Measurements from ENCODE around the gene PNPLA7.

DNA sequence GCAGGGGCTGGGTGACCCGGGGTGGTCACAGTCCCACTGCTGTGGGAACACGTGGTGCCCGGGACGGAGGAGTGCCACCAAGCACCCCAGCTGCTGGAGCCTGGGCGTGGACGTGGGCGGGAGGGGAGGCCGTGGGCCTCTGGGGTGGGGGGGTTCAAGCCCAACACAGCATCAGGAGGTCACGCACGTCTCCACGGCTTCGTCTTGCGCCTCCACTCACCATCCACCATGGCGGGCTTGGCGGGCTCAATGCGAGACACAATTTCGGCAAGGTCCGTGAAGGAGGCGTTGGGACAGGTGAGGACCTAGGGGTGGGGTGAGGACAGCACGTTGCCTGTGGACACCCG is 88.9 kb downstream of the PNPLA7 start:
- TF ChIP-seq, protein P1, sequence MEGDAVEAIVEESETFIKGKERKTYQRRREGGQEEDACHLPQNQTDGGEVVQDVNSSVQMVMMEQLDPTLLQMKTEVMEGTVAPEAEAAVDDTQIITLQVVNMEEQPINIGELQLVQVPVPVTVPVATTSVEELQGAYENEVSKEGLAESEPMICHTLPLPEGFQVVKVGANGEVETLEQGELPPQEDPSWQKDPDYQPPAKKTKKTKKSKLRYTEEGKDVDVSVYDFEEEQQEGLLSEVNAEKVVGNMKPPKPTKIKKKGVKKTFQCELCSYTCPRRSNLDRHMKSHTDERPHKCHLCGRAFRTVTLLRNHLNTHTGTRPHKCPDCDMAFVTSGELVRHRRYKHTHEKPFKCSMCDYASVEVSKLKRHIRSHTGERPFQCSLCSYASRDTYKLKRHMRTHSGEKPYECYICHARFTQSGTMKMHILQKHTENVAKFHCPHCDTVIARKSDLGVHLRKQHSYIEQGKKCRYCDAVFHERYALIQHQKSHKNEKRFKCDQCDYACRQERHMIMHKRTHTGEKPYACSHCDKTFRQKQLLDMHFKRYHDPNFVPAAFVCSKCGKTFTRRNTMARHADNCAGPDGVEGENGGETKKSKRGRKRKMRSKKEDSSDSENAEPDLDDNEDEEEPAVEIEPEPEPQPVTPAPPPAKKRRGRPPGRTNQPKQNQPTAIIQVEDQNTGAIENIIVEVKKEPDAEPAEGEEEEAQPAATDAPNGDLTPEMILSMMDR (IDR thresholded peaks at IDR 0.05), result no peak
- no peak for TF ChIP-seq POLR2AphosphoS5 (IDR thresholded peaks at IDR 0.05; ENCODE audit: low read depth, low read length)
- TF ChIP-seq, protein P2, sequence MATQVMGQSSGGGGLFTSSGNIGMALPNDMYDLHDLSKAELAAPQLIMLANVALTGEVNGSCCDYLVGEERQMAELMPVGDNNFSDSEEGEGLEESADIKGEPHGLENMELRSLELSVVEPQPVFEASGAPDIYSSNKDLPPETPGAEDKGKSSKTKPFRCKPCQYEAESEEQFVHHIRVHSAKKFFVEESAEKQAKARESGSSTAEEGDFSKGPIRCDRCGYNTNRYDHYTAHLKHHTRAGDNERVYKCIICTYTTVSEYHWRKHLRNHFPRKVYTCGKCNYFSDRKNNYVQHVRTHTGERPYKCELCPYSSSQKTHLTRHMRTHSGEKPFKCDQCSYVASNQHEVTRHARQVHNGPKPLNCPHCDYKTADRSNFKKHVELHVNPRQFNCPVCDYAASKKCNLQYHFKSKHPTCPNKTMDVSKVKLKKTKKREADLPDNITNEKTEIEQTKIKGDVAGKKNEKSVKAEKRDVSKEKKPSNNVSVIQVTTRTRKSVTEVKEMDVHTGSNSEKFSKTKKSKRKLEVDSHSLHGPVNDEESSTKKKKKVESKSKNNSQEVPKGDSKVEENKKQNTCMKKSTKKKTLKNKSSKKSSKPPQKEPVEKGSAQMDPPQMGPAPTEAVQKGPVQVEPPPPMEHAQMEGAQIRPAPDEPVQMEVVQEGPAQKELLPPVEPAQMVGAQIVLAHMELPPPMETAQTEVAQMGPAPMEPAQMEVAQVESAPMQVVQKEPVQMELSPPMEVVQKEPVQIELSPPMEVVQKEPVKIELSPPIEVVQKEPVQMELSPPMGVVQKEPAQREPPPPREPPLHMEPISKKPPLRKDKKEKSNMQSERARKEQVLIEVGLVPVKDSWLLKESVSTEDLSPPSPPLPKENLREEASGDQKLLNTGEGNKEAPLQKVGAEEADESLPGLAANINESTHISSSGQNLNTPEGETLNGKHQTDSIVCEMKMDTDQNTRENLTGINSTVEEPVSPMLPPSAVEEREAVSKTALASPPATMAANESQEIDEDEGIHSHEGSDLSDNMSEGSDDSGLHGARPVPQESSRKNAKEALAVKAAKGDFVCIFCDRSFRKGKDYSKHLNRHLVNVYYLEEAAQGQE (IDR thresholded peaks at IDR 0.05; ENCODE audit: insufficient read depth in 1 of 2, low read depth in 2 of 2, low read length in 1 of 2), result no peak
- no peak for TF ChIP-seq SIN3A (IDR thresholded peaks at IDR 0.05; ENCODE audit: borderline replicate concordance, insufficient read depth, low read depth, low read length)

Measured in Panc1 (cell line).